HFFc6 (cell line): ENCODE data around the gene CACNA1C. TPM values are rescaled to one million over a fixed set of nuclear protein-coding genes. Genes with fewer than 3 reads are reported as not detected.

Source experiments
- DNase-seq: peaks from one replicate; pipeline ENCODE4 v3.0.0-alpha.2; 2018
- H3K27ac Mint-ChIP-seq: 2 replicates; pipeline ENCODE4 v1.8.0; 2020; ENCODE audit warnings: mild to moderate bottlenecking, mixed read lengths
- H3K27me3 Mint-ChIP-seq: 2 replicates; pipeline ENCODE4 v1.8.0; 2021; ENCODE audit warnings: mild to moderate bottlenecking, moderate library complexity, mixed read lengths; ENCODE audit not compliant: insufficient read depth
- H3K36me3 Mint-ChIP-seq: 2 replicates; pipeline ENCODE4 v1.8.0; 2021; ENCODE audit warnings: low read depth, mixed read lengths
- H3K4me1 Mint-ChIP-seq: 2 replicates; pipeline ENCODE4 v1.8.0; 2020; ENCODE audit warnings: low read depth, mixed read lengths
- H3K4me3 Mint-ChIP-seq: 2 replicates; pipeline ENCODE4 v1.8.0; 2020; ENCODE audit warnings: mild to moderate bottlenecking, moderate library complexity, mixed read lengths
- H3K9me3 Mint-ChIP-seq: 2 replicates; pipeline ENCODE4 v1.8.0; 2020; ENCODE audit warnings: mild to moderate bottlenecking, mixed read lengths
- CTCF ChIP-seq: fragments of 200-600 bp; sonication (generic); IDR thresholded peaks from 2 replicates; pipeline ENCODE4 v1.5.0; 2021; ENCODE audit warnings: antibody characterized with exemption, mild to moderate bottlenecking
- total RNA-seq, 6 experiments: library from RNA; stranded (reverse); fragmentation: NEBNext Ultra II Directional; extraction: Animal tissue kit (Norgen Biotek cat#: 25700); gene quantifications; 2 replicates in 1 of 6; 3 replicates in 5 of 6; pipeline ENCODE4 v1.2.3, GENCODE V29; 2021

CACNA1C gene
- total RNA-seq, 6 experiments from 2014 or later: 6.7 to 11.5 (median 10.6) TPM

GRCh38 chr12:2553388-2554126 is 500.8 kb downstream of the CACNA1C start:
- no peaks in the 10 kb centered on the region for H3K9me3 Mint-ChIP-seq
- no peak for DNase-seq
- no peak for TF ChIP-seq CTCF
- H3K36me3 Mint-ChIP-seq: peaks cover 15% of the 10 kb centered on the region
- no peaks in the 10 kb centered on the region; the same call in 1 of the 2 replicates for H3K27me3 Mint-ChIP-seq
- H3K27ac Mint-ChIP-seq: no peak overlapping the region
- no peak overlapping the region for H3K4me3 Mint-ChIP-seq
- no peaks in the 10 kb centered on the region for H3K4me1 Mint-ChIP-seq

- no peaks in the 10 kb centered on the region; the same call in 1 of the 2 replicates for H3K27me3 Mint-ChIP-seq
- H3K36me3 Mint-ChIP-seq: peaks cover 19% of the 10 kb centered on the region
- no peaks in the 10 kb centered on the region for H3K9me3 Mint-ChIP-seq
- H3K4me3 Mint-ChIP-seq: no peak overlapping the region; the same call in 1 of the 2 replicates
- no peak overlapping the region for H3K27ac Mint-ChIP-seq
- no peaks in the 10 kb centered on the region for H3K4me1 Mint-ChIP-seq
- TF ChIP-seq CTCF: no peak
- no peak for DNase-seq
Observed at GRCh38 chr12:2555487-2556082, 502.8 kb downstream of the CACNA1C start.

GRCh38 chr12:2557597-2557996 is 504.8 kb downstream of the CACNA1C start:
- no peak for TF ChIP-seq CTCF
- peaks cover 25% of the 10 kb centered on the region for H3K36me3 Mint-ChIP-seq
- no peaks in the 10 kb centered on the region for H3K4me1 Mint-ChIP-seq
- H3K27me3 Mint-ChIP-seq: no peaks in the 10 kb centered on the region; the same call in 1 of the 2 replicates
- H3K4me3 Mint-ChIP-seq: no peak overlapping the region
- DNase-seq: no peak
- H3K9me3 Mint-ChIP-seq: no peaks in the 10 kb centered on the region
- no peak overlapping the region for H3K27ac Mint-ChIP-seq

GRCh38 chr12:2559931-2560330 is 507.1 kb downstream of the CACNA1C start:
- no peak overlapping the region for H3K27ac Mint-ChIP-seq
- H3K4me1 Mint-ChIP-seq: no peaks in the 10 kb centered on the region
- peaks cover 1% of the 10 kb centered on the region for H3K27me3 Mint-ChIP-seq
- no peaks in the 10 kb centered on the region for H3K9me3 Mint-ChIP-seq
- H3K4me3 Mint-ChIP-seq: no peak overlapping the region
- no peak for TF ChIP-seq CTCF
- H3K36me3 Mint-ChIP-seq: peaks cover 25% of the 10 kb centered on the region
- no peak for DNase-seq

GRCh38 chr12:2560356-2560755 is 507.6 kb downstream of the CACNA1C start:
- H3K4me1 Mint-ChIP-seq: no peaks in the 10 kb centered on the region
- H3K4me3 Mint-ChIP-seq: no peak overlapping the region
- H3K27ac Mint-ChIP-seq: no peak overlapping the region
- no peak for DNase-seq
- TF ChIP-seq CTCF: no peak
- peaks cover 1% of the 10 kb centered on the region for H3K27me3 Mint-ChIP-seq
- H3K9me3 Mint-ChIP-seq: no peaks in the 10 kb centered on the region
- H3K36me3 Mint-ChIP-seq: peaks cover 25% of the 10 kb centered on the region
